Measurements from ENCODE around the gene TRIM46. TPM values are rescaled to one million over a fixed set of nuclear protein-coding genes. Genes with fewer than 3 reads are reported as not detected.
"Not testable (repeated sequence)": the region's sequence is repeated elsewhere in the genome, so short reads cannot be mapped to it uniquely, and the experiment has no call there.

TRIM46 gene
- total and polyA plus RNA-seq, 2 of the 13 experiments (the other 11 are each of a cell fraction or from before 2014, with no cell fraction given), result 0.04 to 0.09 TPM

DNA sequence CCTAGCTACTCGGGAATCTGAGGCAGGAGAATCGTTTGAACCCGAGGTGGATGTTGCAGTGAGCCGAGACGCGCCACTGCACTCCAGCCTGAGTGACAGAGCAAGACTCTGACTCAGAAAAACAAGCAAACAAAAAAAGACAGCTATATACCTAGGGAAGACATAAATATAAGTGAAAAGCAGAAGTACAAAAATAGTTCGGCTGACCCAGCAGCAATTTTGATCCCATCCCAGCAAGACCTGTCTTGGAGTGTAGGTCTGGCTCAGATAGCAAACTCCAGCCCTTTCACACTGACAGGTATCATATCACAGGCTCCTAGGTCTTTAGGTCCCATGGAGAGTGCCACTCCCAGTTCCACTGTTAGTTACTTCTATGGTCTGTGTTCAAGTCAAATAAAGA lies 49.4 kb downstream of the TRIM46 start:
- H3K4me1 ChIP-seq (ENCODE audit: insufficient read depth, low read length), result peaks cover 29% of the 10 kb centered on the region

DNA sequence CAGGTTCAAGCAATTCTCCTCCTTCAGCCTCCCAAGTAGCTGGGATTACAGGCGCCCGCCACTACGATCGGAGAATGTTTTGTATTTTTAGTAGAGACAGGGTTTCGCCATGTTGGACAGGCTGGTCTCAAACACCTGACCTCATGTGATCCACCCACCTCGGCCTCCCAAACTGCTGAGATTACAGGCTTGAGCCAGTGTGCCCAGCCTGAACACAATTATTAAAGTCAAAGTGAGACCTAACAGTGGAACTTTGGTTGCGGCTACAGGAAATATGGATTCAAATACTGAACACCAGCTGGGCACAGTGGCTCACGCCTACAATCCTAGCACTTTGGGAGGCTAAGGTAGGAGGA lies 51.7 kb downstream of the TRIM46 start:
- H3K4me2 ChIP-seq (ENCODE audit: low read depth, low read length); H3K9me3 ChIP-seq (ENCODE audit: low read length); CTCF ChIA-PET (ENCODE audit: low intra/inter-chr PET ratio, low total read pairs); BruUV-seq (replicated peaks); H3K27me3 ChIP-seq (ENCODE audit: control insufficient read depth in 1 of 2, insufficient read depth in 2 of 2, low read length in 2 of 2); H3K79me2 ChIP-seq (ENCODE audit: insufficient read depth, low read length); H3K36me3 ChIP-seq (replicated peaks in 1 of 2; ENCODE audit: control insufficient read depth in 1 of 2, insufficient read depth in 2 of 2, low read length in 2 of 2); in situ Hi-C loops (cut with HindIII; ENCODE audit: extremely low pct_ligation_motif_present, low pct_unique_long_range_greater_than_20kb); DNase-seq (ENCODE audit: low spot score); FAIRE-seq; H3K4me3 ChIP-seq (replicated peaks in 1 of 3; ENCODE audit: insufficient read depth in 1 of 3, low read depth in 2 of 3, low read length in 3 of 3); H3K9ac ChIP-seq (ENCODE audit: insufficient read depth, low read depth, low read length); intact Hi-C loops (cut with micrococcal nuclease; ENCODE audit: unreplicated experiment); H3K27ac ChIP-seq (ENCODE audit: extremely low read length, insufficient read depth, low read length); ATAC-seq; POLR2A ChIA-PET; H4K20me1 ChIP-seq (ENCODE audit: insufficient read depth, low read length); H2AFZ ChIP-seq (ENCODE audit: low read length): not testable (repeated sequence)
- H3K4me1 ChIP-seq (ENCODE audit: insufficient read depth, low read length), result peaks cover 24% of the 10 kb centered on the region
- WGBS (ENCODE audit: low lambda C conversion rate), result over 99% methylated on average over 8 of the region's 8 CpGs

More for the DNA sequence above, 49.4 kb downstream of the TRIM46 start:
- 79% methylated on average over 7 of the region's 7 CpGs for WGBS (ENCODE audit: low lambda C conversion rate)
- H3K27me3 ChIP-seq (ENCODE audit: control insufficient read depth in 1 of 2, insufficient read depth in 2 of 2, low read length in 2 of 2), result no peaks in the 10 kb centered on the region
- no peak overlapping the region for H3K9ac ChIP-seq (ENCODE audit: insufficient read depth, low read depth, low read length)
- H3K4me3 ChIP-seq (replicated peaks in 1 of 3; ENCODE audit: insufficient read depth in 1 of 3, low read depth in 2 of 3, low read length in 3 of 3), result no peak overlapping the region
- POLR2A ChIA-PET, result no interaction called here
- no peak for DNase-seq (ENCODE audit: low spot score)
- no peak overlapping the region for H3K4me2 ChIP-seq (ENCODE audit: low read depth, low read length)
- CTCF ChIA-PET (ENCODE audit: low intra/inter-chr PET ratio, low total read pairs), result no interaction called here
- H3K36me3 ChIP-seq (replicated peaks in 1 of 2; ENCODE audit: control insufficient read depth in 1 of 2, insufficient read depth in 2 of 2, low read length in 2 of 2), result no peaks in the 10 kb centered on the region
- no peak overlapping the region for H2AFZ ChIP-seq (ENCODE audit: low read length)
- BruUV-seq (replicated peaks), result no TSS peak
- H3K79me2 ChIP-seq (ENCODE audit: insufficient read depth, low read length), result no peaks in the 10 kb centered on the region
- intact Hi-C loops (cut with micrococcal nuclease; ENCODE audit: unreplicated experiment) (no loop called here), in situ Hi-C loops (cut with HindIII; ENCODE audit: extremely low pct_ligation_motif_present, low pct_unique_long_range_greater_than_20kb) (no loop called here)
- TF ChIP-seq, protein P1, sequence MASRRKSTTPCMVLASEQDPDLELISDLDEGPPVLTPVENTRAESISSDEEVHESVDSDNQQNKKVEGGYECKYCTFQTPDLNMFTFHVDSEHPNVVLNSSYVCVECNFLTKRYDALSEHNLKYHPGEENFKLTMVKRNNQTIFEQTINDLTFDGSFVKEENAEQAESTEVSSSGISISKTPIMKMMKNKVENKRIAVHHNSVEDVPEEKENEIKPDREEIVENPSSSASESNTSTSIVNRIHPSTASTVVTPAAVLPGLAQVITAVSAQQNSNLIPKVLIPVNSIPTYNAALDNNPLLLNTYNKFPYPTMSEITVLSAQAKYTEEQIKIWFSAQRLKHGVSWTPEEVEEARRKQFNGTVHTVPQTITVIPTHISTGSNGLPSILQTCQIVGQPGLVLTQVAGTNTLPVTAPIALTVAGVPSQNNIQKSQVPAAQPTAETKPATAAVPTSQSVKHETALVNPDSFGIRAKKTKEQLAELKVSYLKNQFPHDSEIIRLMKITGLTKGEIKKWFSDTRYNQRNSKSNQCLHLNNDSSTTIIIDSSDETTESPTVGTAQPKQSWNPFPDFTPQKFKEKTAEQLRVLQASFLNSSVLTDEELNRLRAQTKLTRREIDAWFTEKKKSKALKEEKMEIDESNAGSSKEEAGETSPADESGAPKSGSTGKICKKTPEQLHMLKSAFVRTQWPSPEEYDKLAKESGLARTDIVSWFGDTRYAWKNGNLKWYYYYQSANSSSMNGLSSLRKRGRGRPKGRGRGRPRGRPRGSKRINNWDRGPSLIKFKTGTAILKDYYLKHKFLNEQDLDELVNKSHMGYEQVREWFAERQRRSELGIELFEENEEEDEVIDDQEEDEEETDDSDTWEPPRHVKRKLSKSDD (CRISPR knock-in tag; IDR thresholded peaks at IDR 0.05; ENCODE audit: low read depth), result no peak
- TF ChIP-seq MTF2 (CRISPR knock-in tag; IDR thresholded peaks at IDR 0.05; ENCODE audit: borderline replicate concordance) (no peak), TAF1 (CRISPR knock-in tag; IDR thresholded peaks at IDR 0.05) (no peak), SP1 (IDR thresholded peaks at IDR 0.05) (no peak), SP1 (CRISPR knock-in tag; IDR thresholded peaks at IDR 0.05) (no peak)
- FAIRE-seq, result no peak
- no peaks in the 10 kb centered on the region for H3K9me3 ChIP-seq (ENCODE audit: low read length)
- no peak overlapping the region for H3K27ac ChIP-seq (ENCODE audit: extremely low read length, insufficient read depth, low read length)
- no peak for ATAC-seq
- no peaks in the 10 kb centered on the region for H4K20me1 ChIP-seq (ENCODE audit: insufficient read depth, low read length)
